ENCODE data around the gene PHF12.

PHF12 gene

DNA sequence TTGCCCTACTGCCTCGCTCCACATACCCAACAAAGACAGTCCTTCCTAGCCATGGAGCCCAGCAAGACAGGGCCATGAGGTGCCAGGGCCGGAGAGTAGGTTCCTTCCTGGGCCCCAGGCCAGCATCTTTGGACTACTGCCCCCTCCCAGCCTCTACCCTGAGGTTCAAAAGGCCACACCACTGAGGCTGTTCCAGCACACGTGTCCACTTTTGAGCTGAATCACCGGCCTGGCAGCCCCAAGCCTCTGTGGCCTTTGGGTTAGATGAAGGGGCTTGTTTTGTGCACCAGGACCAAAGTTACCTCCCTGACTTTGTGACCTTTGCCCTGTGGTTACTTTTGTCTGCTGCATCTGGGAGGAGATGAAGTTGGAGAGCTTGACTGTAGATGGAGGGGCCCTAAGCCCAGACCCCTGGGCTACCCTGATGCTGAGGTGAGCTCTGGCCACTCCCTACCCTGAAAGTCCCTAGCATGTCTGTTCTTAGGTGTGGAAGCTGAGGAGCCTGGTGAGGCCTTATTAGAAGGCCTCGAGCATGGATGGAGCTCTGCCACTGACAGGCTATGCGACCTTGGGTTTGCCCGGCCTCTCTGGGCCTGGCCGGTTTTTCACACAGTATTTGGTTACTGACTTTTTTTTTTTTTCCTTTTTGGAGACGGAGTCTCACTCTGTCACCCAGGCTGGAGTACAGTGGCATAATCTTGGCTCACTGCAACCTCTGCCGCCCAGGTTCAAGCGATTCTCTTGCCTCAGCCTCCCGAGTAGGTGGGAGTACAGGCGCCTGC is 42.5 kb upstream of the PHF12 start:
- Histone ChIP-seq H3K36me3 (no peaks in the 10 kb centered on the region), H3K27me3 (peaks cover 0 to 41% of the 10 kb centered on the region in 2 donors), H3K27ac (no peak overlapping the region), H3K4me3 (no peak overlapping the region), H3K4me1 (no peaks in the 10 kb centered on the region), H3K9me3 (no peaks in the 10 kb centered on the region)
- intact Hi-C loops (cut with DNase I; ENCODE audit: low total_unique reads): loop anchor here (10.0 kb wide), 1 partner anchor 61 kb away; no protein-coding TSS in a partner anchor
- DNase-seq: no peak
- TF ChIP-seq, protein P1, sequence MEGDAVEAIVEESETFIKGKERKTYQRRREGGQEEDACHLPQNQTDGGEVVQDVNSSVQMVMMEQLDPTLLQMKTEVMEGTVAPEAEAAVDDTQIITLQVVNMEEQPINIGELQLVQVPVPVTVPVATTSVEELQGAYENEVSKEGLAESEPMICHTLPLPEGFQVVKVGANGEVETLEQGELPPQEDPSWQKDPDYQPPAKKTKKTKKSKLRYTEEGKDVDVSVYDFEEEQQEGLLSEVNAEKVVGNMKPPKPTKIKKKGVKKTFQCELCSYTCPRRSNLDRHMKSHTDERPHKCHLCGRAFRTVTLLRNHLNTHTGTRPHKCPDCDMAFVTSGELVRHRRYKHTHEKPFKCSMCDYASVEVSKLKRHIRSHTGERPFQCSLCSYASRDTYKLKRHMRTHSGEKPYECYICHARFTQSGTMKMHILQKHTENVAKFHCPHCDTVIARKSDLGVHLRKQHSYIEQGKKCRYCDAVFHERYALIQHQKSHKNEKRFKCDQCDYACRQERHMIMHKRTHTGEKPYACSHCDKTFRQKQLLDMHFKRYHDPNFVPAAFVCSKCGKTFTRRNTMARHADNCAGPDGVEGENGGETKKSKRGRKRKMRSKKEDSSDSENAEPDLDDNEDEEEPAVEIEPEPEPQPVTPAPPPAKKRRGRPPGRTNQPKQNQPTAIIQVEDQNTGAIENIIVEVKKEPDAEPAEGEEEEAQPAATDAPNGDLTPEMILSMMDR (IDR thresholded peaks at IDR 0.05): no peak

DNA sequence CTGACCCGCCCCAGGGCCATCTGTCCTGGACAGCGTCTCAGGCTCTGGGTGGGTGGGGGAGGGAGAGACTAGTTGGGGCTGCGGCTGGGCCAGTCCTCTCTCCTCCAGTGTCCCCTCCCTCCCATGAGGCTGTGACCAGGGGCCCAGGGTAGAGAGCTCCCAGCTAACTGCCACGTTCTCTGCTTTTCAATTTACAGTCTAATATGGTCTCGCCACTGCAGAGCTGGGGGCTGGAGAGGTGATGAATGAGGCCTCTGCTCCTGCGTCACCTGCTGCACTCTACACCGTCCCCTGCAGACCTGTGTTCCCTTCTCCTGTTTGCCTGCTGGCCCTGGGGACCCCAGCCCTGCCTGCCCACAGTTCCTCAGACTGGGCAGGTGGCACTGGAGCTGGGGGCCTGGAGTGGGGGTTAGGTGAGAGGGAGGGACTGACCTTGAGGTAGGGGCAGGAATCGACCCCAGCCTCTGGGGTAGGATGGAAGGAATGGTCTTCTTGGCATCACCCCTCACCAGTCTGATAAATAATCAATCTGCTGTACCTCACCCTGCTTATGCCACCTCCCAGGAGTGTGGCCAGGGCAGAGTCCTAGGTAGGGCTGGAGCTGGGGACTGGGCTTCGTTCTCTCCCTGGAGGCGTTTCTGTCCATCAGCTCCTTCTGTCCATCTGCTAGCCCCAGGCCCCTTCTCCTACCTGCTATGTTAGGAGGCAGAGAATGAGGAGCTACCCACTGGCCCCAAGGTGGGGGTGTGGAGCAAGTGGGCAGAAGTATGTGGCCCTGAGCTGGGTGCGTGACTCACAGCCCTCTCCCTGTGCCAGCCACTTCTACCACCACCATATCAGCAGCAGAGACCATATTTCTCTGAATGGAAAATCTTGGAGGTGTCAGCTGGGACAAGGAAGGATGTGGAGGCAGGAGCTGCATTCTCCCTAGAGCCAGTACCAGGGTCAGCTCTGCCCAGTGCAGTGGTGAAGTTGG is 41.6 kb upstream of the PHF12 start:
- H3K27me3 ChIP-seq: peaks cover 0 to 48% of the 10 kb centered on the region in 2 donors
- H3K9me3 ChIP-seq: no peaks in the 10 kb centered on the region
- H3K27ac ChIP-seq: no peak overlapping the region
- no peak overlapping the region for H3K4me3 ChIP-seq
- intact Hi-C loops (cut with DNase I; ENCODE audit: low total_unique reads): loop anchor here (10.0 kb wide), 1 partner anchor 62 kb away; no protein-coding TSS in a partner anchor
- no peaks in the 10 kb centered on the region for H3K36me3 ChIP-seq
- TF ChIP-seq, protein P1 (IDR thresholded peaks at IDR 0.05): no peak
- no peaks in the 10 kb centered on the region for H3K4me1 ChIP-seq
- DNase-seq: no peak

- no peak overlapping the region for H3K4me3 ChIP-seq
- no peaks in the 10 kb centered on the region for H3K36me3 ChIP-seq
- no peak overlapping the region for H3K27ac ChIP-seq
- H3K27me3 ChIP-seq: peaks cover 0 to 47% of the 10 kb centered on the region in 2 donors
- TF ChIP-seq, protein P1 (IDR thresholded peaks at IDR 0.05): no peak
- DNase-seq: no peak
- intact Hi-C loops (cut with DNase I; ENCODE audit: low total_unique reads): loop anchor here (10.0 kb wide), 1 partner anchor 63 kb away; no protein-coding TSS in a partner anchor
- no peaks in the 10 kb centered on the region for H3K4me1 ChIP-seq
- H3K9me3 ChIP-seq: no peaks in the 10 kb centered on the region
Measured at GRCh38 chr17:28992185-28992584, 40.9 kb upstream of the PHF12 start.

- TF ChIP-seq, protein P1 (IDR thresholded peaks at IDR 0.05): no peak
- no peak overlapping the region for H3K27ac ChIP-seq
- no peaks in the 10 kb centered on the region for H3K9me3 ChIP-seq
- H3K4me3 ChIP-seq: no peak overlapping the region
- H3K4me1 ChIP-seq: no peaks in the 10 kb centered on the region
- no peak for DNase-seq
- H3K27me3 ChIP-seq: peaks cover 0 to 47% of the 10 kb centered on the region in 2 donors
- H3K36me3 ChIP-seq: no peaks in the 10 kb centered on the region
- intact Hi-C loops (cut with DNase I; ENCODE audit: low total_unique reads): loop anchor here (10.0 kb wide), 1 partner anchor 63 kb away; no protein-coding TSS in a partner anchor
Measured at GRCh38 chr17:28991779-28992178, 40.5 kb upstream of the PHF12 start.

DNA sequence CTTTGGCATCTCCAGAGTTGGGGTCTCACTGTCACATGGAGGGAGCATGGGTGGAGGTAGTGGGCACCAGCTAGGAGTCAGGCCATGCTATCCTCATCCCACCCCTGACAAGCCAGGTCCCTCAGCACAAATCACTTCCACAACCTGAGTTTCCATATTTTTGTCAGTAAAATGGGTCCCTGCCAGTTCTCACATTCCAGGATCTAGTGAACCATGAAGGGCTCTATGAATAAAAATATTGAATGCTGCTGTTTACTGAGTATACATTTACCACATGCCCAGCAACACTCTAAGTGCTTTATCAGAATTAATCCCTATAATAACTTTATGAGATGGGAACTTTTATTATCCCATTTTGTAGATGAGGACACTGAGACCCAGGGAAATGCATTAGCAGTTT is 37.7 kb upstream of the PHF12 start:
- intact Hi-C loops (cut with DNase I; ENCODE audit: low total_unique reads): no loop called here
- H3K27ac ChIP-seq: no peak overlapping the region
- no peaks in the 10 kb centered on the region for H3K9me3 ChIP-seq
- H3K36me3 ChIP-seq: no peaks in the 10 kb centered on the region
- peaks cover 0 to 5% (median 0%) of the 10 kb centered on the region in 4 donors for H3K4me1 ChIP-seq
- TF ChIP-seq, protein P1 (IDR thresholded peaks at IDR 0.05): no peak
- H3K4me3 ChIP-seq: no peak overlapping the region
- DNase-seq: no peak
- peaks cover 0 to 51% of the 10 kb centered on the region in 2 donors for H3K27me3 ChIP-seq
